Activated naive CD4-positive, alpha-beta T cell treated with anti-CD3 and anti-CD28 coated beads for 36 hours (primary cell): ENCODE results near the gene SGCG. TPM values are rescaled to one million over a fixed set of nuclear protein-coding genes. Genes with fewer than 3 reads are reported as not detected.

ENCODE experiments used
- CTCF ChIA-PET: fragments of 350-600 bp; sonication (Branson Sonifier 250); formaldehyde crosslinking; loops from one replicate; lab custom pipeline; 2021; ENCODE audit warnings: antibody characterized with exemption; lab: Charles Lee
- DNase-seq: peaks from one replicate; pipeline ENCODE4 v3.0.0-alpha.2; 2020
- H3K27ac Mint-ChIP-seq: one replicate; pipeline ENCODE4 v1.8.0; 2021; ENCODE audit warnings: mild to moderate bottlenecking, mixed read lengths
- H3K27me3 Mint-ChIP-seq: one replicate; pipeline ENCODE4 v1.8.0; 2021; ENCODE audit warnings: low read depth, mixed read lengths
- H3K36me3 Mint-ChIP-seq: one replicate; pipeline ENCODE4 v1.8.0; 2021; ENCODE audit warnings: low read depth, mixed read lengths
- H3K4me1 Mint-ChIP-seq: one replicate; pipeline ENCODE4 v1.8.0; 2021; ENCODE audit warnings: low read depth, mixed read lengths
- H3K4me3 Mint-ChIP-seq: one replicate; pipeline ENCODE4 v1.8.0; 2021; ENCODE audit warnings: mild to moderate bottlenecking, moderate library complexity, mixed read lengths
- H3K9me3 Mint-ChIP-seq: one replicate; pipeline ENCODE4 v1.8.0; 2021; ENCODE audit warnings: mixed read lengths
- intact Hi-C: fragments of 100-400 bp; cut with micrococcal nuclease; formaldehyde crosslinking; loops from one replicate; pipeline ENCODE4 v1.15.1; 2023
- total RNA-seq, 2 experiments: library from RNA; stranded (reverse); gene quantifications; one replicate each; pipeline ENCODE4 v1.2.3, GENCODE V29; 2021

SGCG gene
- total RNA-seq, 2 experiments from 2014 or later, result not detected

- Mint-ChIP-seq H3K27me3 (peaks cover 23% of the 10 kb centered on the region), H3K4me1 (peaks cover 2% of the 10 kb centered on the region), H3K27ac (no peak overlapping the region), H3K4me3 (no peak overlapping the region), H3K36me3 (no peaks in the 10 kb centered on the region), H3K9me3 (no peaks in the 10 kb centered on the region)
- no peak for DNase-seq
- CTCF ChIA-PET, result no interaction called here
- intact Hi-C loops, result no loop called here
Observed at GRCh38 chr13:23160638-23161480, 19.9 kb upstream of the SGCG start.

- intact Hi-C loops, result no loop called here
- Mint-ChIP-seq H3K9me3 (no peaks in the 10 kb centered on the region), H3K27me3 (peaks cover 23% of the 10 kb centered on the region), H3K36me3 (no peaks in the 10 kb centered on the region), H3K4me3 (no peak overlapping the region), H3K27ac (no peak overlapping the region), H3K4me1 (peaks cover 2% of the 10 kb centered on the region)
- CTCF ChIA-PET, result no interaction called here
- DNase-seq, result no peak
Observed at GRCh38 chr13:23161481-23161825, 19.3 kb upstream of the SGCG start.

- Mint-ChIP-seq H3K4me3 (no peak overlapping the region), H3K4me1 (no peaks in the 10 kb centered on the region), H3K36me3 (no peaks in the 10 kb centered on the region), H3K27ac (no peak overlapping the region), H3K27me3 (peaks cover 8% of the 10 kb centered on the region), H3K9me3 (peaks cover 7% of the 10 kb centered on the region)
- intact Hi-C loops, result no loop called here
- CTCF ChIA-PET, result no interaction called here
- no peak for DNase-seq
Observed at GRCh38 chr13:23175920-23176319, 4.9 kb upstream of the SGCG start.

- Mint-ChIP-seq H3K27ac (no peak overlapping the region), H3K4me1 (no peaks in the 10 kb centered on the region), H3K4me3 (no peak overlapping the region), H3K9me3 (peaks cover under 1% of the 10 kb centered on the region), H3K36me3 (no peaks in the 10 kb centered on the region), H3K27me3 (peaks cover 3% of the 10 kb centered on the region)
- CTCF ChIA-PET, result interaction anchor here (0.6 kb wide), 1 partner anchor 1505 kb away, joined by 3 read pairs; no protein-coding TSS in a partner anchor
- DNase-seq, result no peak
- intact Hi-C loops, result no loop called here
Observed at GRCh38 chr13:23182142-23182541, 1.4 kb downstream of the SGCG start.

- intact Hi-C loops, result no loop called here
- Mint-ChIP-seq H3K4me1 (no peaks in the 10 kb centered on the region), H3K27ac (no peak overlapping the region), H3K4me3 (no peak overlapping the region), H3K9me3 (no peaks in the 10 kb centered on the region), H3K27me3 (no peaks in the 10 kb centered on the region), H3K36me3 (no peaks in the 10 kb centered on the region)
- DNase-seq, result no peak
- CTCF ChIA-PET, result no interaction called here
Observed at GRCh38 chr13:23183292-23183691, 2.5 kb downstream of the SGCG start.

GRCh38 chr13:23185542-23185941 lies 4.8 kb downstream of the SGCG start:
- H3K4me1 Mint-ChIP-seq, result no peaks in the 10 kb centered on the region

GRCh38 chr13:23201870-23202269 lies 21.1 kb downstream of the SGCG start:
- no peak for DNase-seq
- CTCF ChIA-PET, result no interaction called here
- no peak overlapping the region for H3K4me3 Mint-ChIP-seq
- no peaks in the 10 kb centered on the region for H3K9me3 Mint-ChIP-seq
- H3K27ac Mint-ChIP-seq, result no peak overlapping the region
- no peaks in the 10 kb centered on the region for H3K4me1 Mint-ChIP-seq
- intact Hi-C loops, result no loop called here
- H3K36me3 Mint-ChIP-seq, result no peaks in the 10 kb centered on the region
- H3K27me3 Mint-ChIP-seq, result peaks cover 13% of the 10 kb centered on the region

More at GRCh38 chr13:23185542-23185941, 4.8 kb downstream of the SGCG start:
- Mint-ChIP-seq H3K27me3 (no peaks in the 10 kb centered on the region), H3K4me3 (no peak overlapping the region), H3K36me3 (no peaks in the 10 kb centered on the region), H3K27ac (no peak overlapping the region), H3K9me3 (no peaks in the 10 kb centered on the region)
- intact Hi-C loops, result no loop called here
- no peak for DNase-seq
- CTCF ChIA-PET, result no interaction called here

- Mint-ChIP-seq H3K9me3 (no peaks in the 10 kb centered on the region), H3K4me3 (no peak overlapping the region), H3K36me3 (no peaks in the 10 kb centered on the region), H3K27me3 (peaks cover 16% of the 10 kb centered on the region), H3K4me1 (no peaks in the 10 kb centered on the region), H3K27ac (no peak overlapping the region)
- CTCF ChIA-PET, result no interaction called here
- intact Hi-C loops, result no loop called here
- no peak for DNase-seq
Observed at GRCh38 chr13:23202383-23202782, 21.6 kb downstream of the SGCG start.

GRCh38 chr13:23203516-23203915 lies 22.7 kb downstream of the SGCG start:
- CTCF ChIA-PET, result no interaction called here

GRCh38 chr13:23205807-23206206 lies 25.0 kb downstream of the SGCG start:
- Mint-ChIP-seq H3K4me3 (no peak overlapping the region), H3K4me1 (no peaks in the 10 kb centered on the region), H3K27me3 (peaks cover 6% of the 10 kb centered on the region), H3K36me3 (no peaks in the 10 kb centered on the region), H3K9me3 (no peaks in the 10 kb centered on the region), H3K27ac (no peak overlapping the region)
- CTCF ChIA-PET, result no interaction called here
- intact Hi-C loops, result no loop called here
- no peak for DNase-seq

More at GRCh38 chr13:23203516-23203915, 22.7 kb downstream of the SGCG start:
- Mint-ChIP-seq H3K27ac (no peak overlapping the region), H3K27me3 (peaks cover 12% of the 10 kb centered on the region), H3K4me1 (no peaks in the 10 kb centered on the region), H3K9me3 (no peaks in the 10 kb centered on the region), H3K36me3 (no peaks in the 10 kb centered on the region), H3K4me3 (no peak overlapping the region)
- intact Hi-C loops, result no loop called here
- DNase-seq, result no peak

GRCh38 chr13:23212671-23213070 lies 31.9 kb downstream of the SGCG start:
- intact Hi-C loops, result no loop called here
- H3K9me3 Mint-ChIP-seq, result peaks cover 13% of the 10 kb centered on the region
- no peak for DNase-seq
- H3K27ac Mint-ChIP-seq, result no peak overlapping the region
- peaks cover 1% of the 10 kb centered on the region for H3K36me3 Mint-ChIP-seq
- H3K4me1 Mint-ChIP-seq, result no peaks in the 10 kb centered on the region
- H3K27me3 Mint-ChIP-seq, result peaks cover 3% of the 10 kb centered on the region
- H3K4me3 Mint-ChIP-seq, result no peak overlapping the region
- CTCF ChIA-PET, result no interaction called here

GRCh38 chr13:23231241-23231640 lies 50.5 kb downstream of the SGCG start:
- no peak overlapping the region for H3K4me3 Mint-ChIP-seq
- intact Hi-C loops, result no loop called here
- peaks cover 16% of the 10 kb centered on the region for H3K27me3 Mint-ChIP-seq
- H3K9me3 Mint-ChIP-seq, result no peaks in the 10 kb centered on the region
- DNase-seq, result no peak
- no peak overlapping the region for H3K27ac Mint-ChIP-seq
- CTCF ChIA-PET, result no interaction called here
- no peaks in the 10 kb centered on the region for H3K4me1 Mint-ChIP-seq
- H3K36me3 Mint-ChIP-seq, result no peaks in the 10 kb centered on the region

- Mint-ChIP-seq H3K4me3 (no peak overlapping the region), H3K27ac (no peak overlapping the region), H3K9me3 (no peaks in the 10 kb centered on the region), H3K27me3 (peaks cover 16% of the 10 kb centered on the region), H3K4me1 (no peaks in the 10 kb centered on the region), H3K36me3 (no peaks in the 10 kb centered on the region)
- no peak for DNase-seq
- intact Hi-C loops, result no loop called here
- CTCF ChIA-PET, result no interaction called here
Observed at GRCh38 chr13:23235994-23236393, 55.2 kb downstream of the SGCG start.
